Adrenal gland (tissue), 12 donors: ENCODE results near the gene AUTS2. TPM values are rescaled to one million over a fixed set of nuclear protein-coding genes. Genes with fewer than 3 reads are reported as not detected.

Experiments
- DNase-seq, 7 donors: peaks; one replicate each; pipeline ENCODE4 v3.0.0-alpha.2; 2019 to 2020
- H3K27ac ChIP-seq, 5 donors: fragments of 200-600 bp; sonication (generic) in 4 of 5; 1 replicate in 3 of 5; 2 replicates in 2 of 5; pipeline versions ENCODE4 v1.5.1 to v1.8.0; 2016 to 2020; ENCODE audit warnings: mild to moderate bottlenecking in 1 of 5
- H3K27me3 ChIP-seq: fragments of 200-600 bp; 2 replicates; pipeline ENCODE4 v1.8.0; 2021
- H3K36me3 ChIP-seq, 2 donors: fragments of 200-600 bp; replicated peaks in 1 of 2; 1 replicate in 1 of 2; 2 replicates in 1 of 2; pipeline versions ENCODE4 v1.5.1 to v1.8.0; 2018 to 2022
- H3K4me1 ChIP-seq, 2 donors: fragments of 200-600 bp; replicated peaks in 1 of 2; 1 replicate in 1 of 2; 2 replicates in 1 of 2; pipeline versions ENCODE4 v1.5.1 to v1.8.0; 2018 to 2021
- H3K4me3 ChIP-seq, 4 donors: fragments of 200-600 bp; sonication (generic) in 3 of 4; one replicate each; pipeline ENCODE4 v1.5.1; 2016 to 2018
- H3K9me3 ChIP-seq, 3 donors: fragments of 200-600 bp; sonication (generic) in 1 of 3; replicated peaks in 1 of 3; 1 replicate in 2 of 3; 2 replicates in 1 of 3; pipeline versions ENCODE4 v1.5.1 to v1.8.0; 2016 to 2021
- CTCF ChIP-seq, 6 experiments: fragments of 450-650 bp in 4 of 6; fragments of 200-600 bp in 2 of 6; sonication (generic) in 1 of 6; IDR thresholded peaks; 1 replicate in 5 of 6; 2 replicates in 1 of 6; pipeline versions ENCODE4 v1.5.1 to v1.8.0; 2016 to 2021; ENCODE audit warnings: antibody characterized with exemption in 6 of 6, mild to moderate bottlenecking in 2 of 6, moderate library complexity in 1 of 6
- POLR2A ChIP-seq, 2 donors: fragments of 450-650 bp; IDR thresholded peaks; one replicate each; pipeline ENCODE4 v1.6.1; 2017; ENCODE audit warnings: antibody characterized with exemption in 2 of 2, mild to moderate bottlenecking in 2 of 2, moderate library complexity in 1 of 2
- WGBS, 4 donors: extraction: QIAGEN DNeasy Blood & Tissue Kit in 2 of 4; methylation state at CpG; one replicate each; pipeline versions ENCODE4 v1.1.5 to v1.1.7; 2013 to 2017; 5-methylcytosine and 5-hydroxymethylcytosine counted together
- intact Hi-C, 2 donors: fragments of 100-400 bp; cut with DNase I; formaldehyde crosslinking; loops; one replicate each; pipeline versions ENCODE4 v1.14.1 to v1.15.0; 2022 to 2023
- polyA plus RNA-seq, 3 donors: library from polyadenylated mRNA; stranded (reverse); fragments of 200-250 nt in 2 of 3; fragments of 350-450 nt in 1 of 3; fragmentation: Illumina TruSeq in 1 of 3; extraction: RNeasy Lipid Tissue Mini Kit (QIAGEN cat#74804) in 1 of 3; gene quantifications; one replicate each; pipeline ENCODE4 v1.2.3, GENCODE V29; 2013 to 2014
- total RNA-seq, 9 donors: library from RNA; depleted of rRNA in 4 of 9; stranded (reverse); fragments of >200 nt in 4 of 9; fragments of 120-200 nt in 1 of 9; fragmentation: NEBNext Ultra II Directional in 1 of 9; extraction: Animal tissue kit (Norgen Biotek cat#: 25700) in 1 of 9; gene quantifications; one replicate each; pipeline versions ENCODE4 v1.1.0 to v1.2.4, GENCODE V29; 2013 to 2023
- donor health status: healthy with polysubstance abuse.
- donor health status: Bipolar disorder and iron deficiency.
- donor health status: DM: yes; HTN: yes; CAD: no.
- donor health status: DM: no; HTN: no; CAD: no.
- donor health status: DM: no; HTN: no; CAD: no.
- donor health status: DM: yes; HTN: yes; CAD: no.

Gene AUTS2
- total and polyA plus RNA-seq, 12 donors, result 6.4 to 44.0 (median 15.2) TPM

- Histone ChIP-seq H3K4me1 (no peaks in the 10 kb centered on the region), H3K9me3 (no peaks in the 10 kb centered on the region), H3K27ac (no peak overlapping the region), H3K4me3 (no peak overlapping the region), H3K27me3 (no peaks in the 10 kb centered on the region), H3K36me3 (no peaks in the 10 kb centered on the region)
- no peak for TF ChIP-seq CTCF (IDR thresholded peaks at IDR 0.05)
- TF ChIP-seq POLR2A (IDR thresholded peaks at IDR 0.05), result no peak
- intact Hi-C loops, result no loop called here
- WGBS, 4 donors, result 77 to 87% (median 83%) methylated on average over 6 of the region's 6 CpGs
- no peak for DNase-seq
Measured at GRCh38 chr7:70372768-70373515, 774.7 kb downstream of the AUTS2 start.

GRCh38 chr7:70374772-70375533, 776.7 kb downstream of the AUTS2 start:
- H3K4me3 ChIP-seq, result no peak overlapping the region
- intact Hi-C loops, result no loop called here
- DNase-seq, result no peak
- no peak overlapping the region for H3K27ac ChIP-seq
- H3K4me1 ChIP-seq, result no peaks in the 10 kb centered on the region
- TF ChIP-seq POLR2A (IDR thresholded peaks at IDR 0.05), result no peak
- no peak for TF ChIP-seq CTCF (IDR thresholded peaks at IDR 0.05)
- no peaks in the 10 kb centered on the region for H3K27me3 ChIP-seq
- H3K36me3 ChIP-seq, result no peaks in the 10 kb centered on the region
- 89 to 97% (median 95%) methylated on average over 6 of the region's 6 CpGs for WGBS, 4 donors
- no peaks in the 10 kb centered on the region for H3K9me3 ChIP-seq

- Histone ChIP-seq H3K4me3 (no peak overlapping the region), H3K4me1 (no peaks in the 10 kb centered on the region), H3K9me3 (no peaks in the 10 kb centered on the region), H3K27me3 (no peaks in the 10 kb centered on the region), H3K36me3 (no peaks in the 10 kb centered on the region), H3K27ac (no peak overlapping the region)
- no peak for DNase-seq
- no peak for TF ChIP-seq CTCF (IDR thresholded peaks at IDR 0.05)
- TF ChIP-seq POLR2A (IDR thresholded peaks at IDR 0.05), result no peak
- intact Hi-C loops, result no loop called here
- 77 to 91% (median 81%) methylated on average over 4 of the region's 4 CpGs for WGBS, 4 donors
Measured at GRCh38 chr7:70376561-70377031, 778.3 kb downstream of the AUTS2 start.

DNA sequence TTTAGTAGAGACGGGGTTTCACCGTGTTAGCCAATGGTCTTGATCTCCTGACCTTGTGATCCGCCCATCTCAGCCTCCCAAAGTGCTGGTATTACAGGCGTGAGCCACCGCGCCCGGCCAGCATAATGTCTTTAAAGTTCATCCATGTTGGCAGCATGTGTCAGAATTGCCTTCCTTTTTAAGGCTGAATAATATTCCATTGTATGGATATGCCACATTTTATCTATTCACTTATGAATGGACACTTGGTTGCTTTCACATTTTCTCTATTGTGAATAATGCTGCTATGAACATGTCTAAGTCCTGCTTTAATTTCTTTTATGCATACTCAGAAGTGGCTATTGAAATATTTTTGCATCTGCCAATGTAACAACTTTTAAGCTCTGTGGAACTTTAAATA, 779.7 kb downstream of the AUTS2 start:
- no peak for DNase-seq
- Histone ChIP-seq H3K27ac (no peak overlapping the region), H3K9me3 (no peaks in the 10 kb centered on the region), H3K4me1 (no peaks in the 10 kb centered on the region), H3K36me3 (no peaks in the 10 kb centered on the region), H3K4me3 (no peak overlapping the region), H3K27me3 (no peaks in the 10 kb centered on the region)
- intact Hi-C loops, result no loop called here
- WGBS, 4 donors, result 96 to 99% (median 97%) methylated on average over 7 of the region's 7 CpGs
- TF ChIP-seq POLR2A (IDR thresholded peaks at IDR 0.05), result no peak
- no peak for TF ChIP-seq CTCF (IDR thresholded peaks at IDR 0.05)
